AG09319 (cell line): ENCODE data around the gene RBMS3.

Experiments used
- DNase-seq: peaks from one replicate; pipeline ENCODE4 v3.0.0-alpha.2; 2010; ENCODE audit warnings: low read depth; ENCODE audit errors: extremely low read depth
- CTCF ChIP-seq: IDR thresholded peaks from 2 replicates; pipeline ENCODE4 v1.5.1; 2011; ENCODE audit warnings: low read depth, mild to moderate bottlenecking, inconsistent platforms, low read length, moderate library complexity

Gene RBMS3

DNA sequence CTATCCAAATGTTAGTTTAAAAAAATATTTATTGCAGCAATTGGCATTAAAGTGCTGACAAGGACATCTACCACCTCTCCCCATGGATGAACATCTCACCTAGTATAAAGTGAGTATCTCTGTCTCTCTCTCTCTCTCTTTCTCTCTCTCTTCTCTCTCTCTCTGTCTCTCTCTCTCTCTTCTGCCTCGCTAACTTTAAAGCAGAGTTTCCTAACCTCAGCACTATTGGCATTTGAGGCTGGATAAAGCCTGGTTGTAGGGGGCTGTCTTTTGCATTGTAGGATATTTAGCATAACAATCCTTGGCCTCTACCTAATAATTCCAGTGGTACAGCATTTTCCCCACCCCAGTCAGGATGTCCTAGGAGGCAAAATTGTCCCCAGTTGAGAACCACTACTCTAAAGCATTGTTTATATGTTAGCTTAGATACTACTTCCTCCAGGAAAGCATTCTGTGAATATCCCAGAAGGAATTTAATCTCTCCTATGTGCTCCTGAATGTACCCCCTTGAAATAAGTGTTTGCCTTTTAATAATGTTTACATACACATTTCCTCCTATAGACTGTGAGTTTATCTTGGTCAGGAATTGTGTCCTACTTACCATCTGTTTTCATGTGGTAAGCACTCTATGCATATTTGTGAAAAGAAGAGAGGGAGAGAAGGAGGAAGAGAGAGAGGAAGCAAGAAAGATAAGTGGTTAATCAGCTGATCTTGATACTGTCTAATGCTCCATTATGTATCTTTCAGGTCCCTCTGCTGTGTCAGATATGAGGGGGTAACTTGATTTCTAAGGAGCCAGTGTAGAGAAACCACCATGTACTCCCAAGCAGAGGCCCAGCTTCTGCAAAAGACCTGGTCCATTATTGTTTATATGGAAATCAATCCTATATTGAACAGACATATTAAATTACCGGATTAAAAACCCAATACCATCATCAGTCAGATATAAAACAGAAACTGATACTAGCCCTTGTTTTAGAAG is 346.6 kb downstream of the RBMS3 start:
- no peak for DNase-seq
- no peak for TF ChIP-seq CTCF

- TF ChIP-seq CTCF: no peak
Measured at GRCh38 chr3:29628795-29629194, 347.9 kb downstream of the RBMS3 start.

DNA sequence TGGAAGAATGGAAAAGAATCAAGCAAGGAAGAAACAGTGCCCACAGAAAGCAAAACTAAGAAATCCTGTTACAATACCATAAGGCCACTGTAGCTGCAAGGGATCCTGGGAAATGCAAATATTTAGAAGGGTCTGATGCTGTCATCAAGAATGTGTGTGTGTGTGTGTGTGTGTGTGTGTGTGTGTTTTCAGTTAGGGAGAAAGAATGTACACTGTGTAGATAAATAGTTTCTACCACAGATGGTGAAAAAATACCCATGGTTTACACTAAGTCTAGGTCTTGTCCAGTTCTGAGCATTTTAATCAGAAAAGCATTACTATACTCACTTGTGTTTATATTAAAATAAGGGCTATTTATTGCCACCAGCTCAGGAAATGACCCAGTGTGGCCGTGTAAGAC is 355.0 kb downstream of the RBMS3 start:
- no peak for DNase-seq
- no peak for TF ChIP-seq CTCF

More at GRCh38 chr3:29628795-29629194, 347.9 kb downstream of the RBMS3 start:
- no peak for DNase-seq

DNA sequence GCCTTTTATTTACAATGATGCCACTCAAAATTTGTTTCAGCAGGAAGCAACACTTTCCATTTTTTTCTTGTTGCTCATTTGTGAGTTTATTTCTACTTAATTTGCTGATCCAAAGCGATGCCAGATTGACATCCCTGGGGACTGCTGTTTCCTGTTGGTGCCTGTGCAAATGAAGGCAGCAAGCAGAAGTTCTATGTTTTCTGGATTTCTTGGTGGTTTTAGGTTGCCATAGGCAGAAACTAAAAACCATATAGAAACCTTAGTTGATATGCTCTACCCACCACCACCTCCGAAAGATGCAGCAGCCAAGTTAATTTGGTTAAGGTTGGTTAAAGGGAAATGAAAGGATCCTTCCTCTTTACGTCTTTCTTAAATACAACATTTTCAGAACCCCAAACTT is 356.2 kb downstream of the RBMS3 start:
- DNase-seq: no peak

GRCh38 chr3:29639578-29640290 is 358.9 kb downstream of the RBMS3 start:
- DNase-seq: no peak

More for the DNA sequence above, 356.2 kb downstream of the RBMS3 start:
- TF ChIP-seq CTCF: no peak

GRCh38 chr3:29642393-29643033 is 361.6 kb downstream of the RBMS3 start:
- TF ChIP-seq CTCF: no peak
- DNase-seq: no peak

More at GRCh38 chr3:29639578-29640290, 358.9 kb downstream of the RBMS3 start:
- no peak for TF ChIP-seq CTCF
